ENCODE data around the gene MSI1.
A peak's percentile ranks its signal among the peaks of the same experiment; 100 is the strongest.
"Not testable (repeated sequence)": the region's sequence is repeated elsewhere in the genome, so short reads cannot be mapped to it uniquely, and the experiment has no call there.

The MSI1 gene

DNA sequence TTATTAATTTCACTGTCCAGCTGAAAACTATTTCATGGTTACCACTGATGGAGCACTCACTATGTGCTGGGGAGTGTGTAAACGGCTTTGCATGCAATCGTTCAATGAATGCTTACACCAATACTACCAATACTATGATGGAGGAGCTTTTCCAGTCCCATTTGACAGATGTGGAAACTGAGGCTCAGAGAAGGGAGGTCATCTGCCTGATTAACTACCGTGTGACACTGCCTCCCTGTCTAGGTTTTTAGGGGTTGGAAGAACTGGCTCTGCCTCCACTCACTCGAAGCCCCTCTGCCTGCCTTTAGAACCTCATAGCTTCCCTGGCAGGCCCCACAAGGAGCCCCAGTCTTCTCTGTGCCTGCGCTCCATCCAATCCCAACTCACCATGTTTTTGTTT lies 11.9 kb downstream of the MSI1 start:
- DNase-seq (ENCODE audit: low read depth) = no peak

- peak; percentile 86 for DNase-seq (ENCODE audit: low read depth)
Measured at GRCh38 chr12:120356567-120357030, 12.4 kb downstream of the MSI1 start.

GRCh38 chr12:120353556-120354317 lies 15.2 kb downstream of the MSI1 start:
- DNase-seq (ENCODE audit: low read depth) = no peak

GRCh38 chr12:120353136-120353535 lies 15.8 kb downstream of the MSI1 start:
- no peak for DNase-seq (ENCODE audit: low read depth)

DNA sequence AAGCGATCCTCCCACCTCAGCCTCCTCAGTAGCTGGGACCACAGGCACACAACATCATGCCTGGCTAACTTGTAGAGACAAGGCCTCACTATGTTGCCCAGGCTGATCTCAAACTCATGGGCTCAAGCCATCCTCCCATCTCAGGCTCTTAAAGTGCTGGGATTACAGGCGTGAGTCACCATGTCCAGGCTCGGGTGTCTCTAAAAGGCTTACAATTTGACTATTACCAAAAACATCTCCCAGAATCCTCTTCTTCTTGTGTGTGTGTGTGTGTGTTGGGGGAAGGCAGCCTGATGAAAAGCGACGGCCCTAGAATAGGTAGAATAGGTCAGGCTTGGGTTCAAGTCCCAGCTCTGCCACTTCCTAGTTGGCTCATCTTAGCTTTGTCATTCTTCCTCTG lies 16.8 kb downstream of the MSI1 start:
- DNase-seq (ENCODE audit: low read depth) = peak; percentile 70

DNA sequence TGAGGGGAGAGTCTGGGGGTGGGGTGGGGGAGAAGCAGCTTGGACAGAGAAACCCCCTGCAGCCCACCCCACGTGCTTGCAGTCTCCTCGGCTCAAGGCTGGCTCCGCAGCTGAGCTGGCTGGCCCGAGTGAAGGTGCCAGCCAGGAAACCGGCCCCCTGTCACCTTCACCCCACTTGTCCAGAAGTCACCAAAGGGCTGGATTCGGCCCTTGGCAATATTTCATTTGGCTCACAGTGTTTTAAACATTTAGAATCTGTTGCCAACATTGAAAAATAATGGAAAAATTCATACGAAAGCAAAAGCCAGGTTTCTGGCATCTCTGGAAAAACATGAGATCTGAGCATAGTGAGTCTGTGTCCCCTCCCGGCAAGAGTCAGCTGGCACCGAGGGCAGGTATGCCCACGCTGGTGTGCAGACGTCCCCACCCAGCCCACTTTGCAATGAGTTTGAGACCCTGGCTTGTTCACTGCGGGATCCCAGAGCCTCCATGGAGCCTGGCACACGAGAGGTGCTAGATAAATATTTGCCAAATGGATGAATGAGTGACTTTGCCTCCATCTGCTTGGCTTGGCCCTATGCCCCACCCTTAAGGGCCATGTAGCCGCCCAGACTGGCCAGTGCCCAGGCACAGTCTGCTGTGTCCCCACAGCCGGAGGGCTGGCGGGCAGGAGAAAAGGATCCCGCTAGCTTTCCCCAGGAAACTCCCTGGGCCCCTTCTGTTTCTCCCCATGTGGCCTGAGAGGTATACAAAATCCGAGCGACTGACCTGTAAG lies 18.2 kb downstream of the MSI1 start:
- no peak for DNase-seq (ENCODE audit: low read depth)

GRCh38 chr12:120347766-120348165 lies 21.2 kb downstream of the MSI1 start:
- DNase-seq (ENCODE audit: low read depth) = no peak

DNA sequence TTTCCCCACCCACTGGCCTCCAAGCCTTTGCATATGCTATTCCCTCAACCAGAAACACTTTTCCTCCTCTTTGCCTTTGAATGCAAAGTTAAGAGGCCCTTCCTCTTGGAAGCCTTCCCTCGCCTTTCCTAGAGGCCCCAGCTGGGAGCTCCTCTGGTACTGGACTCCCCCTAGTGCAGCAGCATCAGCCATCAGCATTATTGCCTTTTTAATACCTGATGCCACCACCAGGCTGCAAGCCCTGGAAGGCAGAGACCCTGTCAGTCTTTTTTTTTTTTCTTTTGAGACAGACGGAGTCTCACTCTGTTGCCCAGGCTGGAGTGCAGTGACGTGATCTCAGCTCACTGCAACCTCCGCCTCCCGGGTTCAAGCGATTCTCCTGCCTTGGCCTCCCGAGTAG lies 22.3 kb downstream of the MSI1 start:
- DNase-seq (ENCODE audit: low read depth) = peak; percentile 40

GRCh38 chr12:120346031-120346430 lies 22.9 kb downstream of the MSI1 start:
- DNase-seq (ENCODE audit: low read depth) = no peak

GRCh38 chr12:120343692-120344091 lies 25.3 kb downstream of the MSI1 start:
- DNase-seq (ENCODE audit: low read depth) = no peak

GRCh38 chr12:120343039-120343537 lies 25.9 kb downstream of the MSI1 start:
- DNase-seq (ENCODE audit: low read depth) = no peak

DNA sequence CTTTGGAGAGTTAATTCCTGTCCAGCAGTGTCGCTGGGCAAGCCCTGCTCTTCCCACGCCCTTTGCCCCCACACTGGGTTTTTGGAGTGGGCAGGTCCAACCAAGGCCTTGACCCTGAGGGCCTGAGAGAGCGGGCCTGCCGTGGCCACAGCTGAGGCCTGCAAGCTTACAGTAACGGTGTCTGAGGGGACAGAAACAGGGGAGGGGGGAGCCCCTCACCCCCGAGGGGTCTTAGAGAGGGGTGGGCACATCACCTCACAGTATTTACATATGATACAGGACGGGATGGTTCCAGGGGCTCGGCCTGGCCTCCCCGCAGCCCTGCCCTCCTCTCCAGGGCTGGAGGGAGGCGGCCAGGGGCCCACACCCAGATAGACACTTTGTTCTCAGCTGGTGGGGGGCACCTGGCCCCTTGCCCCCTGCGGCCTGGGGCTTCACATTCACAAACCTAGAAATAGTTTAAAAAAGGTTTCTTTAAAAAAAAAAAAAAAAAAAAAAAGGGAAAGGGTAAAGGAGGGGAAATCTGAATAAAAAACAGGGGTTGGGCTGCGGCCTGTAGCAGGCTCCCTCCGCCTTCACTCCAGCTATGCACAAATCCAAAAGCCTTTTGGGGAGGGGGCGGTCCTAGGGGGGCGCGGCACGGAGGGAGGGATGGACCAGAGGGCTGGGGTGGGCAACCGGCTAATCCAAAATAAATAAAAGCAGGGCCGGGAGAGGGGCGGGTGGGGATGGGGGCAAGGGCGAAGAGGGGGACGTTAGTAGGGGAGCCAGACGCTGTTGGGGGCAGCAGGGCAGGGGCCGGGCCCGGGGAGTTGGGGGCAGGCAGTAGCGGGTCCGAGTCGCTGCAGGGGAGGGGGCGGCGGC lies 26.6 kb downstream of the MSI1 start:
- no peak for DNase-seq (ENCODE audit: low read depth)

GRCh38 chr12:120339256-120339655 lies 29.7 kb downstream of the MSI1 start:
- no peak for DNase-seq (ENCODE audit: low read depth)

- DNase-seq (ENCODE audit: low read depth) = no peak
Measured at GRCh38 chr12:120337730-120338129, 31.2 kb downstream of the MSI1 start.

GRCh38 chr12:120336392-120336791 lies 32.6 kb downstream of the MSI1 start:
- not testable (repeated sequence) for DNase-seq (ENCODE audit: low read depth)

DNA sequence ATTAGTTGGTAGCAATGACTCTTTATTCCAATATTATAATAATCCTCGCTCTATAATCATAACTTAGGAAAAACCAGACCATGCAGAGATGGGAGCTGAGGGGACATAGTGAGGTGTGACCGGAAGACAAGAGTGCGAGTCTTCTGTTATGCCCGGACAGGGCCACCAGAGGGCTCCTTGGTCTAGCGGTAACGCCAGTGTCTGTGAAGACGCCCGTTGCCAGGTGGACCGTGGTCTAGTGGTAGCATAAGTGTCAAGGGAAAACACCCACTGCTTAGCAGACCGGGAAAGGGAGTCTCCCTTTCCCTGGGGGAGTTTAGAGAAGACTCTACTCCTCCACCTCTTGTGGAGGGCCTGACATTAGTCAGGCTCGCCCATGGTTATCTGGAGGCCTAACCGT lies 33.5 kb downstream of the MSI1 start:
- peak; percentile 63 for DNase-seq (ENCODE audit: low read depth)

GRCh38 chr12:120332523-120332922 lies 36.4 kb downstream of the MSI1 start:
- no peak for DNase-seq (ENCODE audit: low read depth)

GRCh38 chr12:120332041-120332440 lies 36.9 kb downstream of the MSI1 start:
- DNase-seq (ENCODE audit: low read depth) = no peak

DNA sequence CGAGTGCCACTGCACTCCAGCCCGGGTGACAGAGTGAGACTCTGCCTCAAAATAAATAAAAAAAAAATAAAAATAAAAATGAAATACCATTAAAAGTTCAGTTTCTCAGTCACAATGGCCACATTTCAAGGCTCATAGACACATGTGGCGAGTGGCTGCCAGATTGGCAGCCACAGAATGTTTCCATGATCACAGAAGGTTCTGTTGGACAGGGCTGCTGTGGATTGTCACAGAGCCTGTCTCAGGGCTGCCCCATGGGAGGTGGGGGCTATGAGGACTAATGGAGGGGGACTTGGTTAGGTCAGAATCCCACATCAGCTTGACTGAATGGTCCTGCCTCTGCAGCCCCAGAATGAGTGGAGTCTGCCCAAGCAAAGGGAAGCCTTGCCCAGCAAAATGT lies 37.6 kb downstream of the MSI1 start:
- DNase-seq (ENCODE audit: low read depth) = no peak

GRCh38 chr12:120328228-120328627 lies 40.7 kb downstream of the MSI1 start:
- no peak for DNase-seq (ENCODE audit: low read depth)

DNA sequence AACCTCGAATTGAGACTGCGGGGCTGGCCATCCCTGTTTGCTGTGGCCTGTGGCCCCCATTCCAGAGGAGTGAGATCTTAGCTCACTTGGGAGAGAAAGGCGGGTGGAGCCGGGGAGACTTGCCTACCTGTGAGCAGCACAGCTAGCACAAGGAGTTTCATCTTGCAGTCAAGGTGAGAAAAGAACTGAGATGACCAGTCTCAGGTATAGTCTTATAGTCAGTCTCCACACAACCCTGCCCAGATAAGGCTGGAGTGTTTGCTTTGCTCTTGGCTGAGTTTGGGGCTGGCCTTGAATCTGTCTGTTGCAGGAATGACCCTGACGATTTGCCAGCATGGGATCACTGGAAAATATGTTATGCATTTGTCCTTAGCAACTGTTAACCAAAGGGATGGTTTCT lies 41.4 kb downstream of the MSI1 start, which contains the start of gene PLA2G1B:
TSS of gene PLA2G1B (minus strand) at position 187 of the 400 bp plus-strand sequence. CDS start at position 161, 26 bp downstream.
- DNase-seq (ENCODE audit: low read depth) = no peak

DNA sequence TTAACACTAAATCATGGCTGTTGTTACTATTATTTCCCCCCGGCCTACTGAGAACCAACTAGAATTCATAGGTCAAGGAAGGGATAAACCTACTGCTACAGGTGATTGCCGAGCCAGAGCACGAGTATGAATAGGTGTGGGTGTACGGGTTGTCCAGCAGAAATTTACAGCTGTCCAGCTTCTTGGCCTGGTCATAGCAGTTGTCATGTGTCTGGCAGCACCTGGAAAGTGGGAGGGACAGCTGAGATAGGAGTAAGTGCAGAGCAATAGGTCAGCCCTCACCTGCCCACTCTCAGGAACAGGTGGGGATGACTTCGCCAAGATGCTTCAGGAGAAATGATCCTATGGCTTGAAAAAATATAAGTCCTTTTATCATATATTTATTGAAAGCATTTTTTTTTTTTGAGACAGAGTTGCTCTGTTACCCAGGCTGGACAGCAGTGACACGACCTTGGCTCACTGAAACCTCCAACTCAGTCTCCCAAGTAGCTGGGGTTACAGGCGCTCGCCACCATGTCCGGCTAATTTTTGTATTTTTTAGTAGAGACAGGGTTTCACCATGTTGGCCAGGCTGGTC lies 44.0 kb downstream of the MSI1 start:
- DNase-seq (ENCODE audit: low read depth) = no peak
